ENCODE results near the gene CA10.

Gene CA10

GRCh38 chr17:51630101-51630671 is 528.3 kb downstream of the CA10 start:
- DNase-seq, result no peak

GRCh38 chr17:51629232-51629631 is 529.3 kb downstream of the CA10 start:
- DNase-seq, result no peak

GRCh38 chr17:51627779-51628178 is 530.7 kb downstream of the CA10 start:
- no peak for DNase-seq

GRCh38 chr17:51618476-51618875 is 540.0 kb downstream of the CA10 start:
- peak; percentile 15 to 21 for DNase-seq

GRCh38 chr17:51617986-51618385 is 540.5 kb downstream of the CA10 start:
- DNase-seq, result no peak

- DNase-seq, result no peak
Measured at GRCh38 chr17:51613255-51613654, 545.3 kb downstream of the CA10 start.

GRCh38 chr17:51612692-51613091 is 545.8 kb downstream of the CA10 start:
- DNase-seq, result no peak

GRCh38 chr17:51611585-51611984 is 546.9 kb downstream of the CA10 start:
- no peak for DNase-seq

GRCh38 chr17:51610834-51611233 is 547.7 kb downstream of the CA10 start:
- DNase-seq, result no peak

GRCh38 chr17:51610155-51610554 is 548.4 kb downstream of the CA10 start:
- DNase-seq, result no peak

GRCh38 chr17:51608251-51608933 is 550.1 kb downstream of the CA10 start:
- DNase-seq, result no peak

- no peak for DNase-seq
Measured at GRCh38 chr17:51607512-51607911, 551.0 kb downstream of the CA10 start.

- no peak for DNase-seq
Measured at GRCh38 chr17:51604299-51605020, 554.1 kb downstream of the CA10 start.

GRCh38 chr17:51601622-51602261 is 556.8 kb downstream of the CA10 start:
- DNase-seq, result no peak

- no peak for DNase-seq
Measured at GRCh38 chr17:51598824-51599223, 559.7 kb downstream of the CA10 start.

GRCh38 chr17:51597345-51597744 is 561.2 kb downstream of the CA10 start:
- DNase-seq, result no peak

- no peak for DNase-seq
Measured at GRCh38 chr17:51595826-51596398, 562.6 kb downstream of the CA10 start.

GRCh38 chr17:51590071-51590656 is 568.4 kb downstream of the CA10 start:
- DNase-seq, result no peak

- DNase-seq, result no peak
Measured at GRCh38 chr17:51588063-51588462, 570.5 kb downstream of the CA10 start.

GRCh38 chr17:51587516-51587915 is 571.0 kb downstream of the CA10 start:
- no peak for DNase-seq

- DNase-seq, result no peak
Measured at GRCh38 chr17:51585514-51586104, 572.9 kb downstream of the CA10 start.

- peak in 1 of 2 donors; percentile 7 for DNase-seq
Measured at GRCh38 chr17:51580869-51581268, 577.6 kb downstream of the CA10 start.

Data from inflammatory macrophage (primary cell).